Activated T-helper 1 cell treated with anti-CD3 and anti-CD28 coated beads, Interleukin-12 subunit alpha, Interleukin-12 subunit beta, Interleukin-2, Interleukin-4 antibody, amounts not matched to agents 30 ng/mL and 10 ng/mL and 1 ng/mL, durations not matched to agents 14 hours and 24 hours and 36 hours (primary cell): ENCODE data around the gene CENPF. TPM values are rescaled to one million over a fixed set of nuclear protein-coding genes. Genes with fewer than 3 reads are reported as not detected.

Experiments
- total RNA-seq: library from RNA; stranded (reverse); gene quantifications from 2 replicates; pipeline ENCODE4 v1.2.3, GENCODE V29; 2022

Gene CENPF
- total RNA-seq, 1 donor from 2014 or later: 51.7 TPM

Other genes with a start within 250 kb of the CENPF start
- 20.6 and 23.1 TPM in 2 replicates for gene PTPN14, start 51.6 kb upstream of the CENPF start, total RNA-seq